ENCODE results near the gene ACTR3.

DNA sequence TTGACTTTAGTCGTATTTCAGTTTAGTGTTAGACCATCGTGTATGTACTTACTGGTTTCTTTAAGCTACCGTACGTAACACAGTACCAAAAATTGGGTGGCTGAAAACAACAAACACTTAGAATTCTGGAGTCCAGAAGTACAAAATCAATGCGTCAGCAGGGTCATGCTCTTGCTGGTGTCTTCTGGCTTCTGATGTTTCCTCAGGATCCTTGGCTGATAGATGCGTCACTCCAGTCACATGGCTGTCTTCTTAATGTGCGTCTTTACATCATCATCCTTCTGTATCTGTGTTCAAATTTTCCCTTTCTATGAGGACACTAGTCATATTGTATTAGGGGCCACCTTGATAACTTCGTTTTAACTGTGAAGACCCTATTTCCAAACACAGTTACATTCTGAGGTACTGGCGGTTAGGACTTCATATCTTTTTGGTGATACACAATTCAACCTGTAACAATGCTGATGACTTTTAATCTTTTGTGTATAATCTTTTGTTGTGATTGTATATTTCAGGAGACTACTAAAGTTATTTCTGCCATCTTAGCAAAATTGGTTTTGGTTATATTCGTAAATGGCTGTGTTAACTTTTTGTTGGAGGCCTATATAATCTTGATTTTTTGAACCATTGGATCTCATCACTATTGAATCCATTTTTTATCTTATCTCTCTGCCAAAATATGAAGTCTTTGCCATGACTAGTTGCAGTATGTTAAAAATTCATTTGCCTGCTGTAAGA, 25.4 kb downstream of the ACTR3 start:
- TF ChIP-seq, protein P1, sequence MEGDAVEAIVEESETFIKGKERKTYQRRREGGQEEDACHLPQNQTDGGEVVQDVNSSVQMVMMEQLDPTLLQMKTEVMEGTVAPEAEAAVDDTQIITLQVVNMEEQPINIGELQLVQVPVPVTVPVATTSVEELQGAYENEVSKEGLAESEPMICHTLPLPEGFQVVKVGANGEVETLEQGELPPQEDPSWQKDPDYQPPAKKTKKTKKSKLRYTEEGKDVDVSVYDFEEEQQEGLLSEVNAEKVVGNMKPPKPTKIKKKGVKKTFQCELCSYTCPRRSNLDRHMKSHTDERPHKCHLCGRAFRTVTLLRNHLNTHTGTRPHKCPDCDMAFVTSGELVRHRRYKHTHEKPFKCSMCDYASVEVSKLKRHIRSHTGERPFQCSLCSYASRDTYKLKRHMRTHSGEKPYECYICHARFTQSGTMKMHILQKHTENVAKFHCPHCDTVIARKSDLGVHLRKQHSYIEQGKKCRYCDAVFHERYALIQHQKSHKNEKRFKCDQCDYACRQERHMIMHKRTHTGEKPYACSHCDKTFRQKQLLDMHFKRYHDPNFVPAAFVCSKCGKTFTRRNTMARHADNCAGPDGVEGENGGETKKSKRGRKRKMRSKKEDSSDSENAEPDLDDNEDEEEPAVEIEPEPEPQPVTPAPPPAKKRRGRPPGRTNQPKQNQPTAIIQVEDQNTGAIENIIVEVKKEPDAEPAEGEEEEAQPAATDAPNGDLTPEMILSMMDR (IDR thresholded peaks at IDR 0.05; ENCODE audit: borderline replicate concordance, extremely low read depth, low read length, poor library complexity, severe bottlenecking), result no peak
- TF ChIP-seq EZH2 (IDR thresholded peaks at IDR 0.05; ENCODE audit: borderline replicate concordance, low read depth, low read length, severe bottlenecking), result no peak

Measured in DND-41 (cell line).